Inferior parietal cortex (tissue), 1 donor: ENCODE data around the gene SMURF1.
"Not testable (repeated sequence)": the region's sequence is repeated elsewhere in the genome, so short reads cannot be mapped to it uniquely, and the experiment has no call there.

ENCODE experiments used
- DNase-seq: peaks from one replicate; pipeline ENCODE4 v3.0.0-alpha.2; 2016; ENCODE audit errors: extremely low spot score

The SMURF1 gene

GRCh38 chr7:99121496-99122021 lies 22.3 kb downstream of the SMURF1 start:
- no peak for DNase-seq

DNA sequence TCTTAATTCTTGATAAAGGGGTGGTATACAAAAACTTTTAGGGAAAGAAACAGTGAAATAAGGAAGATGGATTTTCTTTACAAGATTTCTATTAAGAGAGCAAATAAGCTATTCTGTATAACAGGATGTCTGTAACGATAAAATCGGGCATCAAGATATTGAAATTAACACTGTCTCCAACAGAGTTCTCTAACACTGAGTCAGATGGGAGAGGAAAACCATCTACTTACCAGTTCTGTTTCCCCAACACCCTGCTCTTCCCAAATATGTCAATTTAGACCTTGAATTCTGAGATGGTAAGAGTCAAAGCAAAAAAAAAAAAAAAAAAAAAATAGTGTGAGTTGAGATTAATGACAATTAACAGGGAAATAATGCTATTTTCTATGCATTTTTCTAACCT lies 23.0 kb downstream of the SMURF1 start:
- DNase-seq = no peak

GRCh38 chr7:99120501-99120900 lies 23.4 kb downstream of the SMURF1 start:
- no peak for DNase-seq

DNA sequence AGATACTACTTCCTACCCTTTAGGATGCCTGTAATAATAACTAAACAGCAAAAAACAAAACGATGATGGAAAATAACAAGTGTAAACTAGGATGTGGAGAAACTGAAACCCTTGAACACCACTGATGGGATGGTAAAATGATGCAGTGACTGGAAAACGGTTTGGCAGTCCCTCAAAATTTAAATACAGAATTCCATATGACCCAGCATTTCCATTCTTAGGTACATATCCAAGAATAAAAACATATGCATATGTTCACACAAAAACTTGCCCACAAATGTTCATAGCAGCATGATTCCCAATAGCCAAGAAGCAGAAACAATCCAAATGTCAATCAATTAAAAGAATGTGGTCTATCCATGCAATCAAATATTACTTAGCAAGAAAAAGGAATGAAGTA lies 25.8 kb downstream of the SMURF1 start:
- no peak for DNase-seq

DNA sequence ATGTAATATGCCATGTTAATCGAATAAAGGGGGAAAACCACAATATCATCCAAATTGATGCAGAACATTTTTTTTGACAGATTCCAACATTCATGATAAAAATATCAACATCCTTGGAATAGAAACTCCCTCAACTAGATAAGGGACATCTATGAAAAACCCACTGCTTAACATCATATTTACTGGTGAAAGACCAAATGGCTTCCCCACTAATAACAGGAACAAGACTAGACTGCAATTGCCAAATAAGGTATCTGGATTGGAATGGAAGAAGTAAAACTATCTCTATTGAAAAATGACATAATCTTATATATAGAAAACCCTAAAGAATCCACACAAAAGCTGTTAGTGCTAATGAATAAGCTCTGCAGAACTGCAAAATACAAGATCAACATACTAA lies 27.8 kb downstream of the SMURF1 start:
- no peak for DNase-seq

GRCh38 chr7:99115379-99115778 lies 28.5 kb downstream of the SMURF1 start:
- no peak for DNase-seq

DNA sequence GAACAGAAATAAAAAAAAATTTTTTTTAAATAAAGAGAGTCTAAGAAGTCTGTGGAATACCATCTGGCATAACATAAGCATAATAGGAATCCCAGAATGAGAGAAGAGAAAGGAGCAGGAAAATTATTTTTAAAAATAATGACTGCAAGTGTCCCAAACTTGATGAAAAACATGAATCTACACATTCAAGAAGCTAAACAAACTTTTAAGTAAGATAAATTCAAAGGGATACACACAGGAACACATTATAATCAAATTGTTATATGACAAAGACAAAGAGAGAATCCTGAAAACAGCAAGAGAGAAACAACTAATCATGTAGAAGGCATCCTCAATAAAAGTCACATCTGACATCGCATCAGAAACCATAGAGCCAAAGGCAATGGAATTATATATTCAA lies 30.9 kb downstream of the SMURF1 start:
- no peak for DNase-seq

GRCh38 chr7:99112097-99112496 lies 31.8 kb downstream of the SMURF1 start:
- DNase-seq = no peak

- DNase-seq = no peak
These were observed 32.3 kb downstream of the SMURF1 start for GRCh38 chr7:99111591-99111990.

DNA sequence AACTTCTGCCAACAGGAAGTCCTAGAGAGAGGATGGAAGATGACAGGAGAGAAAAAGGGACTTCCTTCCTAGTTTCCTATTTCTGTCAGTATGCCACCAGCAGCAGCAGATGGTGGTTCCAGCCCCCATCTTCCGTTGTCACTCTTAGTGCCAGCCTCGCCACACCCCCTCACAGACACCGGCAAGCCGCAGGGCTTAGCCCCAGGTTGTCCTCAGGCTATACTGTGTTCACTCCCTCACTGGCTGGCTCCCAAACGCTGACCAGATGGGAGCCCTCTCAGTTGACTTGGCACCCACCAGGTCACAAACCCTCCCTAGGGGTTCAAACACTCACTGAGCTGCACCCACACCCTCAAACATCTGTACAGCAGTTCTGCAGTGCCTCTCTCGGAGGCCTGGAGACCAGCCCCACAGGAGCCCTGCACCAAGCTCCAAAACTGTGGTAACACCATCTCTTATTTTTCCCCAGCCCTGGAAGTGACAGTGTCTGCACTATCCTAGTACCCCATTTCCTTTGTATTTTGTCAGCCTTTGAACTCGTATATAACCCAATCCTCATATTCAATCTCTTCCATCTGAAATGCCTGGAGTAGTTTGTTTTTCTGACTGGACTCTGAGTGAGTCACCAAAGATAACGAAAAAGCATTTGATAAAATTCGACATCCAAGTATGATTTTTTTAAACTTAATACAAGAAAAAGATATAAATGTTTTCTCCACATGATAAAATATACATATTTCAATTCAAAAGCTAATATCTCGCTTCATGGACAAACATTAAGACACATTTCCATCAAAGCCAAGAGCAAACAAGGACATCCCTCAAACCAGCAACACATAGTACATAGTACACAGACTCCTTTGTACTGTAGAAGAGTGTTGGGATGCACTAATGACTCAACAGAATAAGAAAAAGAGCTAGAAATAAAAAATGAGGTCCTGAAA lies 34.5 kb downstream of the SMURF1 start:
- DNase-seq = no peak

DNA sequence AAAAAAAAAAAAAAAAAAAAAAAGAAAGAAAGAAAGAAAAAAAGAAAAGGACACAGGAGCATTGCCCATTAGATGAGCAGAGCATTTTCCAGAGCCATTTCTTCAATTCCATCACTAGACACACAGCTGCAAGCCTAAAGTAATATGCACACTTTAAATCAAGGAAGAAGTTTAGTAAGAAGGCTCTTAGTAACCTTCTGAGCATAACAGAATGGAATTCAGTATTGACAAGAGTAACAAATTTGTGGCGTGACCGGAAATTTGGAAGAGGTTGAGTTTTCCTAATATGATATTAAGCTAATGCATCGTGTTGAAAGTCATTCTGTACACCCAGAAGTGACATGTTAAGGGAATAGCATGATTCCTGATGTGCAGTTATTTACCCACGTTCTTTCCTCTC lies 35.3 kb downstream of the SMURF1 start:
- no peak for DNase-seq

- DNase-seq = no peak
These were observed 37.1 kb downstream of the SMURF1 start for GRCh38 chr7:99106821-99107241.

DNA sequence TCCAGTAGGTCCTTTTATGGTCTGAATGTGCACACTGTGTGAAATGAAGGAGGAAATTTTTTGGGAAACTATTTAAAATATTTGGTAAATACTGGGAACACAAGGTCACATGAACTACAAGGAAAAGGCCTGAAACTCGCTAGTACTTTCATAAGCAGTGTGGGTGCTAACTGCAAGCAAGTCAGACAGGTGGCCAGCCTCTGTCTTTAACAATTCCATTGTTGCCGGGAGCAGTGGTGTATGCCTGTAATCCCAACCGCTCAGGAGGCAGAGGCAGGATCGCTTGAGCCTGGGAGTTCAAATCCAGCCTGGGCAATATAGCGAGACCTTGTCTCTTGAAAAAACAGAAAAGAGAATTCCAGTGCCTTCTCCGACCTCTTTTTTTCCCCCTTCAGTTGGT lies 37.5 kb downstream of the SMURF1 start:
- no peak for DNase-seq

- DNase-seq = no peak
These were observed 38.2 kb downstream of the SMURF1 start for GRCh38 chr7:99105756-99106155.

DNA sequence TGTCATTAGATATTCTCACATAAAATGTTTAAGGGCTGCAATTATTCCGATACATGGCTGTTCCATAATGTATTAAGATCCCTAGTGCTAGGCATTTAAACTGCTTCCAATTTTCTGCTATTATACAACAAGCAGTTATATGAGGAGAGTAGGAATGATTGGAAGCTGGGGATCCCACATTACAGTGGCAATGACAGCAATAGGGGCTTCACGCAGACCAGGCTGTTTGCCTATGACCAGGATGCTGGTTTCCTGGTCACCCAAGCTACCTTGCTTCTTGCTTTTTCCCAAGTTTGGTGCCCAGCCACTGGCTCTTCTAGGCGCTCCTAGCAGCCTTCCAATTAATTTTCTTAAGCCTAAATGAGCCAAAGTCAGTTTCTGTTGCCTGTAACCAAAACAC lies 39.3 kb downstream of the SMURF1 start:
- DNase-seq = no peak

- DNase-seq = not testable (repeated sequence)
These were observed 40.1 kb downstream of the SMURF1 start for GRCh38 chr7:99103836-99104235.

GRCh38 chr7:99102809-99103690 lies 40.9 kb downstream of the SMURF1 start:
- DNase-seq = no peak

- DNase-seq = no peak
These were observed 41.5 kb downstream of the SMURF1 start for GRCh38 chr7:99102361-99102760.

- not testable (repeated sequence) for DNase-seq
These were observed 42.4 kb downstream of the SMURF1 start for GRCh38 chr7:99101516-99101915.

DNA sequence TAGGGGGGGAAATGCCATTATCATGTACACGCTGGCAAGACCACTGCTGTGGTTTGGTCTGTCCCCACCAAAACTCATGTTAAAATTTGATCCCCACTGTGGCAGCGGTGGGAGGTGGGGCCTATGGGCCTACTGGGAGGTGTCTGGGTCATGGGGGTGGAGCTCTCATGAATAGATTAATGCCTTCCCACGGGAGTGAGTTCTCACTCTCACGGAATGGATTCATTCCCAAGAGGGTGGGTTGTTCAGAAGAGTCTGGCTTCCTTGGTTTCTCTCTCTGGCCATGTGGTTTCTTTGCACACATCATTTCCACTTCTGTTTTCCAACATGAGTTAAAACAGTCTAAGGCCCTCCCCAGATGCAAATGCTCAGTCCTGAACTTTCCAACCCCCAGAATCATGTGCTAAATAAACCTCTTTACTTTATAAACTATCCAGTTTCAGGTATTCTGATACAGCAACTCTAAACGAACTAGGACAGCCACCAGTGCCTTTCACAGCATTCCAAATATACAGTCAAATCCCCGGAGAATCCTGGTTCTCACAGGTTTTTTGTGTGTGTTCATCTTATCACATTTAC lies 44.3 kb downstream of the SMURF1 start:
- no peak for DNase-seq

DNA sequence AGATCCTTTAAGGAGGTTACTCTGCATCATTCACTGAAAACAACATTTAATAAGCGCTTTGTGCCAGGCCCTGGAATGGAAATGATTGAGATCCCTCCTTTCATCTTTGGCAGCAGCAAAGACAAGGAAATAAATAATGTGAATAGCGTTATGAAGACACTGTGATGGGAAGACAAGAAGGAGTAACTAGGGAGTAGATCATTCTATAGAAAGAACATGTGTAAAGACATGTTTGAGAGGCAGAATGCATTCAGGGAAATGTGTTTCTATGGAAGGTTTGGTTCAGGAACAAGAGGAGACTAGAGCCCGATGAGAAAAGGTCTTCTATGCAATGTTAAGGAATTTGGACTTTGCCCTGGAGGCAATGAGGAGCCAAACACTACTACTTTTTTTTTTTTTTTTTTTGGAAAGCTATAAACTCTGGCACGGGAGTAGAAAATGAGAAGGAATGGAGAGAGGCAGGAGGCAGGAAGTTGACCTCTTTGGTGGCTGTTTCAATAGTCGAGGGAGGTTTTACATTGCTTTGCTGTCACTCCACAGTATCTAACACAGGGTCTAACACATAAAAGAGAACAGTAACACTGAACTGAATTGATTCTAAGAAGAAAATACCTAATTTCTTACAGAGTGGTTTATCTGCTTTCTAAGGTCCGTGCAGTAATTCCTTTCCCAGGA lies 44.9 kb downstream of the SMURF1 start:
- no peak for DNase-seq
